HG03432 (cell line): ENCODE results near the gene ACSF2.
"Not testable (repeated sequence)": the region's sequence is repeated elsewhere in the genome, so short reads cannot be mapped to it uniquely, and the experiment has no call there.

ENCODE experiments used
- ATAC-seq: cut with Tn5 transposase; IDR thresholded peaks from one replicate; pipeline ENCODE4 v1.9.1; 2021; ENCODE audit warnings: mild to moderate bottlenecking, moderate library complexity; ENCODE audit not compliant: unreplicated experiment

ACSF2 gene

DNA sequence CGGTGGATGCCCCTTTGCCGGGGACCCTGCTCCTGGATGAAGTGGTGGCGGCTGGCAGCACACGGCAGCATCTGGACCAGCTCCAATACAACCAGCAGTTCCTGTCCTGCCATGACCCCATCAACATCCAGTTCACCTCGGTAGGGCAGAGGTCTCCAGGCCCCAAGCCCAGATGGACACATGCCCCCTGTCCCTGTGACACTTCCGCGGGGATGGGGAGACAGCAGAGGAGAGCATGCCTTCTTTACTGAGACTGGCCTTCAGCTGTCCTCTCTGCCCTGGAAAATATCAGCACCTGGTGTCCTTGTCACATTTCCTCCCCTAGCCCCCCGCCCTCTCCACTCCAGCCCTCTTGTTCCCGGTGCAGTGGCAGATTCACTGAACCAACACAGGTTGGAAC, 36.4 kb downstream of the ACSF2 start:
- no peak for ATAC-seq

DNA sequence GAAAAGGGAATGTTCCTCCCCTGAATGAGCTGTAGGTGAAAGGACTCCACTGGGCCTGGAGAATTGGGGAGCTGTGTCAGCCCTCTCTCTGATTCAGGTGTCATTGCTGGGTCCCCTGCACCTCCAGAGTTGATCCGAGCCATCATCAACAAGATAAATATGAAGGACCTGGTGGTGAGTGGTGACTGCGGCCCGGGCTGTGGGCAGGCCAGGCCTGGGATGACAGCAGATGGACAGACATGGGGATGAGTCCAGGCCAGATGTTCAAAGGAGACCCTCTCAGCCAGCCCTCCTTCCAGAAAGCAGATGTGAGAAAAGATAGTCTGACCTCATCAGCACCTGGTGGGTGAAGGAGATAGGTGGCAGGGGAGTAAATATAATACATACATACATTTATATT, 38.1 kb downstream of the ACSF2 start:
- no peak for ATAC-seq

DNA sequence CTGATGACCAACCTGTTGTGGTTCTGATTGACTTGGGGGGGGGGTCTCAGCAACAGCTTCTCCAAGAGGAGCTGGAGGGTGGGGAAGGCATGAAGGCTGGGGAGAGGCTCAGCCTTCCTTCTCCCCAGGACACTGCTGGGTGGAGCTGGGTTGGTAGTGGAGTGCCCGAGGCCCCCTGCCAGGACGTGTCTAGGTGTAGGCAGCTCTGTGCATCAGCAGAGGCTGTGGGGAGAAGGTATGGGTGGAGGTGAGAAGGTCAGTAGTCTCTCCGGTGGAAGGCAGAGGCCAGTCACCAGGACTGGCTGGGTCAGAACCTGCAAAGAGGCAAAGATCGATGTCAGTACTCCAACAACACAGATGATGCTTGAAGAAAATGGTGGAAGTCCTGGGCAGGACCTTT, 38.7 kb downstream of the ACSF2 start:
- no peak for ATAC-seq

DNA sequence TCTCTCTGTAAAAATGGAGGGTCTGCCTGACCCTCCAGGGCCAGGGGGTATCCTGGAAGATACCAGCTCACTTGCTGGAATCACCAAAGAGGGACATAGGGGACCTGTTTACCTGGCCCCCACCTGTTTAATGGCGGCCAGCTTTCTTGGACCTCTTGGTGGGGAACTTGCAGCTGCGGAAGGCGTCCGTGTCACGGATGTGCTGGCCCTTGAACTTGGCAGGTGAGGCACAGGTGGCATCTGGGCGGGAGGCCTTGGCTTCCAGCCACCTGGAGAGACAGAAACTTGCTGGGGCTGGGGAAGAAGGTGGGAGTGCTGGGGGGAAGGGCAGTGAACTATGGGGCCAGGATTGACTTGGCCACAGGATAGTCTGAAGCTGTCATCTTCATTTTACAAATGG, 39.2 kb downstream of the ACSF2 start:
- no peak for ATAC-seq

DNA sequence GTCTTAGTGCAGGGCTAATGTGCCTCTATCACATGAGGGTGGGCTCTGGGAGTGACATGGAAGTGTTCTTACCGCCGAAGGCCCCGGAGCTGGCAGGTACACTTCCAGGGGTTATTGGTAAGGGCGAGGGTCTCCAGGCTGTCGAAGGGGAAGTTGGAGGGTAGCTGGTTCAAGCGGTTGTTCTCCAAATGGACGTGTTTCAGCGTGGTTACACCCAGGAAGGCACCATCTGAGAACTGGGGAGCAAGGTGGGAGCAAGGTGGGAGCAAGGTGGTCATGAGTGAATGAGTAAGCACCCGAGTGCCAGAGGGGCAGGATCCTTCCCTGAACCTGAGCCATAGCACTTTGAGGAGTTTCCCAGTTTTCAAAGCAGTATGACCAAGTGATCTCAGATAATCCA, 39.6 kb downstream of the ACSF2 start:
- ATAC-seq: no peak

DNA sequence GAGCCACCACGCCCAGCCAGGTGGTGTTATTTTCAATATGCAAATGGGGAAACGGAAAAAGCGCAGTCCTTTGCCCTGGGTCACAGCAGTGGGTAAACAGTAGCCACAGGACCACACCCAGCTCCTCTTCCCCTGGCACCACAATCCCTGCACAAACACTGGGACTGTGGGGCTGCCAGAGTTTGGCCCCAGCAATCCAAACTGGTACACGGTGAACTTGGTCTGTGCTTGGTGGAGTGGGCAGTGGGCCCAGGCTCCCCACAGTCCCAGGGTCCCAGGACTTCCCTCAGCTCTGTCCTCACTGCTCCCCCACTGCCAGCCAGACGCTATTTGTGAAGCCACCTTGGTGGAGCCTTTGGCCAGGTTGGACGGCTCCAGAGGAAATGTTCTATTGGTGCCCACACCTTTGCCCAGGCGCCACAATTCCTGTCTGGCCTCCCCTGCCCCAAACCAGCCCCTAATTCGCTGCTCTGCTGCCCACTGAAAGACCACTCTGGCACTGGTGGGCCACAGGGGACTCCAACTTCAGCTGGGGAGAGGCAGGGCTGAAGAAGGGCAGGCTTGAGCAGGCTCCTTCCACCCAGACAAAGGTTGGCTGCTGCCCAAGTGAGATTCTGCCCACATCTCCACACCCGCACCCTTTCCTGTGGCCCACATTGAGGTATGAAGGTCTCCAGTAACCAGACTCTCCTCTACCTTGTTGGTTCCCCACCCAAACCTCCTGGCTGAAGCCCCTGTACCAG, 40.5 kb downstream of the ACSF2 start:
- no peak for ATAC-seq

DNA sequence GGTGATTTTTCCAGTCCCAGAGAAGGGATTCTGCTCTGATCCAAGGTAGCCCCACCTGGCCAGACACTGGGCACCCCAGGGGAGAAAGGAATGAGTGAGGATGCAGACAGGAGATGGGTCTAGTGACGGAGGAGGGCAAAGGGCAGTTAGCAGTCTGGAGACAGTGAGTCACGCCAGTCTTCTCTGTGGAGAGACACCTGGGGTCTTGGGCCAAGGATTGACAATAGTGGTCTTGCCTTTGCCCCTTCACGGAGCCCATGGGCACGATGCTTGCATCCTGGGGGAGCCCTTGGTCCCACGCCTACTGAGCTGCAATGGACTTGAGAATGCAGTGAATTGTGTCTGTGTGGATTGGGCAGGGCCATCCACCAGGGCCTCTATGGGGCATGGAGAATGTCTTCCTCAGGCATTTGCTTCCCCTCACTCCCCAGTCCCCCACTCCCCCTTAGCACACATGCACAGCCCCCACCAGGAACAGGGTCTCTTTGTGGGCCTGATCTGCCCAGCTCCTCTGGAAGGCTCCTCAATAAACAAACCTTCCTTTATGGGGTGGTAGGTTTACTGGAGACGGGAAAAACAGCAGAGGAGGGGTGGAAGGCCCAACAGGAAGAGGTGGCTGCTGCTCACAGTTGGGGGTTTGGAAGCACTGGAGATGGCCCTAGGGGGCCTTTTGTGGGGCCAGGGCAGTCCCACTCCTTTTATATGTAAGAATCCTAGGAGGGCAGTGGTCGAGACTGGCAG, 41.3 kb downstream of the ACSF2 start:
- no peak for ATAC-seq

DNA sequence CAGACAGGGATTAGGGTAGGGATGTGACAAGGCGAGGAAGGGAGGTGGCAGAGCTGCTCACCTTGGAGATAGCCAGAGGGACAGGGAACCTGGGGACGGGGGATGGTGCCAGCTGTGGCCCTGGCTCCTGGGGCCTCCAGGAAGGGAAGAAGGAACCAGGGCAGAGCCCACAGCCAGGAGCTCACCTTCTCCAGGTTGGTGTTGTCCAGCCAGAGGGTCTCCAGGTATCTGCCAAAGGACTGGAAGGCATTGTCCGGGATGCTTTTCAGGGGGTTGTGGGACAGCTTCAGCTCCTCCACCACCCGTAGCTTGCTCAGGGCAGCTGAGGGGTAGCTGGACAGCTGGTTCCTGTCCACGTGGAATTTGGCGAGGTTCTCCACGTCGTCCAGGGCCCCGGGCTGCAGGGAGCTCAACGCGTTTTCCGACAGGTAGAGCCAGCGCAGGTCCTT, 41.9 kb downstream of the ACSF2 start:
- ATAC-seq: no peak

DNA sequence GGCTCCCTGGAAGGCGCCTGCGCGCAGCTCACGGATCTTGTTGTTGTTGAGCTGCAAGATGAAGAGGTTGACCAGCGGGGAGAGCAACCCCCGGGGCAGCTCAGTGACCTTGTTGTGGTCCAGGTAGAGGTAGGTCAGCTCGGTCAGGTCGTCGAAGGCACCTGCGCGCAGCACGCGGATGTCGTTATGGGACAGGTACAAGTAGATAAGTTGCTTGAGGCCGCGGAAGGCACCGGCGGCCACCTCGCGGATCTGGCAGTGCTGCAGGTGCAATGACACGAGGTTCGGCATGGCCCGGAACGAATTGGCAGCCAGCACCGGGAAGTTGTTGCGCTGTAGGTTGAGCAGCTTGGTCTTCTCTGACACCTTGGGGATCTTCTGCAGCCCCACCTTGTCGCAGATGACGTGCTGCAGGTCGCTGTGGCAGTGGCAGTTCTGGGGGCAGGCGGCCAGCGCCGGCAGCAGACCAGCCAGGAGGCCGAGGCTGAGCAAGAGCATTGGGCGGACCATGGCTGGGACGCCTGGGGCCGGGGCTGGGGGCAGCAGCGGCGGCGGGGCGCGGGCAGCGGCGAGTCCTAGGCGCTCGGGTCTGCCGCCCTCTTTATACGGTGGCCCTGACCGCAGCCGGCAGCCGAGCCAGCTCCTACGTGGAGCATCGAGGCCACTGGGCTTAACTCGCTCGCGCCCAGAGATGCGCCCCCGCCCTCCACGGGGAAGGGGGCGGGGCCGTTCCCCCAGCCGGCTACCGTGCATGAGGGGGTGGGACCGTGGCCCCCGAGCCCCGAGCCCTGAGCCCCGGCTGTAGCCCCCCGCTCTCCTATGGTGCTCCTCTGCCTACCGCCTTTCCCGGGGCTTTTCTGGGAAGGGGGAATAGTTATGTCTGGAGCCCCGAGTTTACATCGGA, 42.5 kb downstream of the ACSF2 start, which contains the start of gene CHAD:
Gene CHAD (minus strand): TSS at position 577 of the 904 bp plus-strand sequence. CDS start 67 bp downstream, at position 510.
- no peak for ATAC-seq

DNA sequence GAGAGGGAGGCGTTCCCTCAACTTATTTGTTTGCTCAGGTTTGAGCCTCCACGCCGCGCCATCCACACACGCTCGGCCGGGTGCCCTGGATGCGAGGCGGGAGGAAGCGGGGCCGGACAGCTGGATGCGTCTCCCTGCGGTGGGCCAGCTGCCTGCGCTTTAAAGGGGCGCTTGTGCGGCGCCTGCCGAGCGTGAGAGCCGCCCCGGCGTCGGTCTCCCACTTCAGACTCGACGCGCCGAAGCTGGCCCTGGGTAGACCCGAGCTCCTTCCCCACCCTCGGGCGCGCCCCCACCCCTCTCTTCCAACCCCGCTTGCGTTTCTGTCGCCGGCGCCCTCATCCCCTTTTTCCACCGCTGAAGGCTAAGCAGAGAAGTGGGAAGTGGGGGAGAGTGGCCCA, 43.2 kb downstream of the ACSF2 start:
- ATAC-seq: no peak

DNA sequence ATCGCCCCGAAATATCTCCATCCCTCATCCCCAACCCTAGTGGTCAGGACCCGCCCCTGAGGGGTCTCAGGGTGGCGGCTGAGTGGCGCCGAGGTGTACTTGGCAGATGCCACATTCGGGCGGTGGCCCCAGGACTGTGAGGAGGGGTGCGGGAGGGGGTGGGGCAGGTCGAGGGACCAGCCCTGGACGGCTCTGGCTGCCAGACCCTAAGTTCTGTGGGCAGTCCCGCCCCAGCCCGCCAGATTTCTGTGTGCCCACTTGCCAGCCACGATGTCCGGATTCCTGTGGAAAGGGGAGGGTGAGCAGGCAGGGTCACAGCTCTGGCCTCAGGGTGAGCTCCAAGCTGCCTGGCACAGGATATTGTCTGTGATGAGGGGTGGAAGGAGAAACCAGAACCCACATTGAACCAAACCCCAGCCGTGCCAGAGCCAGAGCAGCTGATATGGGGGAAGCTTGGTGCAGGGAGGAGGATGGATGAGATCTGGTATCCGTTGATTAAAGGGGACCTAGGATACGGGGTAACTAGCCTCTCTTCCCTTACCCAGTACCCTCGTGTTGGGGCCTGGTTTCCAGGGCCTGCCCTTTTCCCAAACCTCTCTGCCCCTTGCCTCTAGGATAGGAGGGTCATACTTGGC, 43.8 kb downstream of the ACSF2 start:
- no peak for ATAC-seq

DNA sequence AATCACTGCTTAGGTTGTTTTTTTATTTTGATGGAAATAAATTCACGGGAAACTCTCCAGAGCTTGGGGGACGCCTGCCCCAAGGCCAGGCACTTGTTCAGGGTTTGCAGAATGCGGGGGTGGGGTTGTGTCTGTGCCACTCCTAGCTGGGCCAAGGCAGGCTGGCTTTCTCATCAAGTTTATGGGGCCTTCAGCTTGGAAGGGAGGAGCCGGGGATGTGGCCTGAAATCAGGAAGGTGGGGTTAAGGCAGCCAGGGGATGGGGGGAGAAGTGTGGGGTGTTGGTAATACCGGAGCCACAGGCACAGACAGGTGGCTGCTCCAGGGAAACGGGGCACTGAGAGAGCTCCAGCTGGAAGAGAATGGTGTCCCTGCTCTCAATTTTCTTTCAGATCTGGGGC, 44.4 kb downstream of the ACSF2 start:
- ATAC-seq: no peak

DNA sequence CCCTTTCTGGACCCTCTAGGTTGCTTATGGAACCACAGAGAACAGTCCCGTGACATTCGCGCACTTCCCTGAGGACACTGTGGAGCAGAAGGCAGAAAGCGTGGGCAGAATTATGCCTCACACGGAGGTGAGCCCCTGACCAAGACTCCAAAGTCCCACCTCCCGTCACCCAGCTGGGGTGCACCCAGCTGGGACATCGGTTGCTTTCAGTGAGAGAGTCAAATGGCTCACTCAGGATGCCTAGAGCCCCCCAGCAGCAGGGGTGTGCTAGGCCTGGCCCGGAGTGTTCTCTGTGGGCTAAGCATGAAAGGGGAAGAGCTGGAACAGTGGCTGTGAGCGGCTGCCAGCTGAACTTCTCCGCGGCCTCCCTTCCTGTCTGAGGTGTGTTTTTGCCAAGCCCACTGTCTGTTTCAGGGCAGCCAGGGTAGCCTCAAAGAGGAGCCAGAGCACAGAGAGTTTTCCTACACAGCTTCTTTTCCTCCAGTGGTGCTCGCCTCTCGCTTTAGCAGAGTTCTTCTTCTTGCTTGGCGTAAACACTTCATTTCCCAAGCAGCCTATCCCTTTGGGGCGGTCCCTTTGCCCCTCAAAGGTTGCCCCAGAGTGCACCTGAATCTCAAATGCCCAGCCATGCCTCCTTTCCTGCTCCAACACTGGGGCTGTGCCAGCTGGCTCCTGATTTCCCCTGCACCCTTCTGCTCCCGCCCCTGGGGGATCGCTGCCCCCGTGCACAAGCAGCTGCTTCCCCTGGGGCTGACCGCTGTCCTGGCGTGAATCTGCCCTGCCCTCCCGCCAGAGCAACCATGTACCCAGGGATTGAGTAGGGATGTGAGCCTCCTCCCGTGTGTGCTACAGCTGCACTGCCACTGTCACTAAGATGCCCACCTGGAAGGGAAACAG, 45.2 kb downstream of the ACSF2 start:
- ATAC-seq: no peak

DNA sequence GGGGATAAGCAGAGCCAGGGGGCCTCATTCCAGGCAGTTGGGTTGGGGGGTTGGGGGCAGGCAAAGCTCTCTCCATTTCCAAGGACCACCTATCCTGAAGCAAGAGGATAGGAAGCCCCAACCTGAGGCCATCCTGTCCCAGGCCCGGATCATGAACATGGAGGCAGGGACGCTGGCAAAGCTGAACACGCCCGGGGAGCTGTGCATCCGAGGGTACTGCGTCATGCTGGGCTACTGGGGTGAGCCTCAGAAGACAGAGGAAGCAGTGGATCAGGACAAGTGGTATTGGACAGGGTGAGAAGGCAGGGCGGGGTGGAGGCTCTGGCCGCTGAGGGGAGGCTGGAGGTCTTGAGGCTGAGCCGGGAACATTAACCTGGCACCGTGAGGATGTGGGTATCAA, 46.3 kb downstream of the ACSF2 start:
- no peak for ATAC-seq

DNA sequence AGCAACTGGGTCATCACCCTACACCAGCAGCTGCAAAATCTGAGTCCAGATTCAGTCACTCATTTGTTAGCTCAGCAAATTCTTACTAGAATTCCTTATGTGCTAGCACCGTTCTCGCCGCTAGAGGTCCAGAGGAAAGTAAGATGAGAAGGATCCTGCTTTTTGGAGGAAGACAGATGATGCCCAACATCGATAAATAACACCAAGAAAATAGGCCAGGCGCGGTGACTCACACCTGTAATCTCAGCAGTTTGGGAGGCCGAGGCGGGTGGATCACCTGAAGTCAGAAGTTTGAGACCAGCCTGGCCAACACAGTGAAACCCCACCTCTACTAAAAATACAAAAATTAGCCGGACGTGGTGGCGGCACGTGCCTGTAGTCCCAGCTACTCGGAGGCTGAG, 46.7 kb downstream of the ACSF2 start:
- not testable (repeated sequence) for ATAC-seq

DNA sequence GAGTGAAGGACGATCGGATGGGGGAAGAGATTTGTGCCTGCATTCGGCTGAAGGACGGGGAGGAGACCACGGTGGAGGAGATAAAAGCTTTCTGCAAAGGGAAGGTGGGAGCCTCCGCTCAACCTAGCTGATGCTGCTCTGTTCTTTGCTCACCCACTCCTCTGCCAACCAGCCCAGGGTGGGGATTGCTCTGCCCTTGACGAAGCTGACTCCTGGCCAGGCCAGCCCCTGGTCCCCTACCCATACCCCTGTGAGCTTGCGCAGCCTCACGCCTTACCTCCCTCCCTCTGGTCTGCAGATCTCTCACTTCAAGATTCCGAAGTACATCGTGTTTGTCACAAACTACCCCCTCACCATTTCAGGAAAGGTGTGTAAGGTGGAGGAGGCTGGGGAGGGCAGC, 47.9 kb downstream of the ACSF2 start:
- no peak for ATAC-seq

DNA sequence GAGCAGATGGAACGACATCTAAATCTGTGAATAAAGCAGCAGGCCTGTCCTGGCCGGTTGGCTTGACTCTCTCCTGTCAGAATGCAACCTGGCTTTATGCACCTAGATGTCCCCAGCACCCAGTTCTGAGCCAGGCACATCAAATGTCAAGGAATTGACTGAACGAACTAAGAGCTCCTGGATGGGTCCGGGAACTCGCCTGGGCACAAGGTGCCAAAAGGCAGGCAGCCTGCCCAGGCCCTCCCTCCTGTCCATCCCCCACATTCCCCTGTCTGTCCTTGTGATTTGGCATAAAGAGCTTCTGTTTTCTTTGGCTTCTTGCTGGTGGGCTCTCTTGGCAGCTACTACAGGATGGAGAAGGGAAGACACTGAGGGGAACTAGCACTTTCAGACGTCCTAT, 48.5 kb downstream of the ACSF2 start:
- ATAC-seq: no peak

DNA sequence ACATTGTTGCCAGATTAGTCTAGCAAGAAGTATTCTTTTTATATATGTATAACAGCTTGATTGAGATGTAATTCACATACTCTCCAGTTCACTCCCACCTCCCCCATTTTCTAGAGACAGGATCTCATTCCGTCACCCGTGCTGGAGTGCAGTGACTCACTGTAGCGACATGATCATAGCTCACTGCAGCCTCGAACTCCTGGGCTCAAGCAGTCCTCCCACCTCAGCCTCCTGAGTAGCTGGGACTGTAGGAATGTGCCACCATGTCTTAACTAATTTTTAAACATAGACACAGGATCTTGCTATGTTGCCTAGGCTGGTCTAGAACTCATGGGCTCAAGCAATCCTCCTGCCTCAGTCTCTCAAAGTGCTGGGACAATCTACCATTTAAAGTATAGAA, 49.3 kb downstream of the ACSF2 start:
- no peak for ATAC-seq

DNA sequence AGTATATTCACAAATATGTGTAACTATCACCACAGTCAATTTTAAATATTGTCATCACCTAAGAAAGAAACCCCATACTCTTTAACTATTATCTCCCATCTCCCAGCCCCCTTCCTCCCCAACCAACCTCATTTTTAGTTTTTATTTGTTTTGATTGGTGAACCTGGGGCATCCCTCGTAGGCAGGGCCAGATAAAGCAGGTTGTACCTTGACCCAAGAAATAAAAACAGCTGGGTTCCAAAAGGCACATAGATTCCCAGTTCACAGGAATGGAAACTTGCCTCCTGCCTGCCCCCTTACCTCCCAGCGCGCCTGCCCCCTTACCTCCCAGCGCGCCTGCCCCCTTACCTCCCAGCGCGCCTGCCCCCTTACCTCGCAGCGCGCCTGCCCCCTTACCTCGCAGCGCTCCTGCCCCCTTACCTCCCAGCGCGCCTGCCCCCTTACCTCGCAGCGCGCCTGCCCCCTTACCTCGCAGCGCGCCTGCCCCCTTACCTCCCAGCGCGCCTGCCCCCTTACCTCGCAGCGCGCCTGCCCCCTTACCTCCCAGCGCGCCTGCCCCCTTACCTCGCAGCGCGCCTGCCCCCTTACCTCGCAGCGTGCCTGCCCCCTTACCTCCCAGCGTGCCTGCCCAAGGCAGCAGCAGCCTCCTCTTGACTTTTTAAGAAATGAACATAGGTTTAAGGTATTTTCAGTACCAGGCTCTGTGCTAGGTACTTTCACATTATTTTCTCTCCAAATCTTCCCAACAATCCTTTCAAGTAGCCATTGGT, 49.9 kb downstream of the ACSF2 start:
- not testable (repeated sequence) for ATAC-seq
